Epithelial cell of proximal tubule (primary cell): ENCODE results near the gene KPRP. TPM values are rescaled to one million over a fixed set of nuclear protein-coding genes. Genes with fewer than 3 reads are reported as not detected.

Source experiments
- DNase-seq: peaks from one replicate; pipeline ENCODE4 v3.0.0-alpha.2; 2011; ENCODE audit warnings: low read depth
- H3K4me3 ChIP-seq: 2 replicates; pipeline ENCODE4 v1.5.1; 2011; ENCODE audit warnings: low read depth, mild to moderate bottlenecking, low read length
- total RNA-seq: library from RNA; depleted of rRNA; stranded (reverse); fragments of >200 nt; gene quantifications from 2 replicates; pipeline ENCODE4 v1.2.3, GENCODE V29; 2015
- TF ChIP-seq, protein P1 (sequence below): conservative IDR thresholded peaks from 2 replicates; pipeline ENCODE4 v1.5.1; 2012; ENCODE audit warnings: low read depth, mild to moderate bottlenecking, low read length

The KPRP gene, protein sequence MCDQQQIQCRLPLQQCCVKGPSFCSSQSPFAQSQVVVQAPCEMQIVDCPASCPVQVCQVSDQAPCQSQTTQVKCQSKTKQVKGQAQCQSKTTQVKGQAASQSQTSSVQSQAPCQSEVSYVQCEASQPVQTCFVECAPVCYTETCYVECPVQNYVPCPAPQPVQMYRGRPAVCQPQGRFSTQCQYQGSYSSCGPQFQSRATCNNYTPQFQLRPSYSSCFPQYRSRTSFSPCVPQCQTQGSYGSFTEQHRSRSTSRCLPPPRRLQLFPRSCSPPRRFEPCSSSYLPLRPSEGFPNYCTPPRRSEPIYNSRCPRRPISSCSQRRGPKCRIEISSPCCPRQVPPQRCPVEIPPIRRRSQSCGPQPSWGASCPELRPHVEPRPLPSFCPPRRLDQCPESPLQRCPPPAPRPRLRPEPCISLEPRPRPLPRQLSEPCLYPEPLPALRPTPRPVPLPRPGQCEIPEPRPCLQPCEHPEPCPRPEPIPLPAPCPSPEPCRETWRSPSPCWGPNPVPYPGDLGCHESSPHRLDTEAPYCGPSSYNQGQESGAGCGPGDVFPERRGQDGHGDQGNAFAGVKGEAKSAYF
- not detected in 2 replicates for total RNA-seq

DNA sequence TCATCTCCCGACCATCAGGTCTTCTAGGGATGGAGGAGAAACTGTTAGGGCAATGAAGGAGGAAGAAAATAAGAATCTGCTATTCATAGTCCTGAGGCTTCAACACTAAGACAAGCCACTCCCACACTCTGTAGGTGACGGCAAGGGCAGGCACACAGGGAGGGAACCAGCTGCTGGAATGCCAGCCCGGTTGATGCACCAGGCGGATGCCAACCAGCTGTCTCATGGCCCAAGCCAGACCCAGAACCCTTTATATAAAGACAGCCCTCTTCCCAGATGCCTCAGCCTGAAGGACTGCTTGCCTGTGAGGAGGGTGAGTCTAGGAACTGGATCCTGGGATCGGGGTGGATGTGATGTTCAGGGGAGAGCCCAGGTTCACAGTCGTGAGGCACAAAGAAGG, at the start of gene KPRP:
TSS of gene KPRP (plus strand) at position 279 of the 400 bp plus-strand sequence. CDS start 1,564 bp downstream, outside the sequence.
- DNase-seq: no peak
- TF ChIP-seq, protein P1, sequence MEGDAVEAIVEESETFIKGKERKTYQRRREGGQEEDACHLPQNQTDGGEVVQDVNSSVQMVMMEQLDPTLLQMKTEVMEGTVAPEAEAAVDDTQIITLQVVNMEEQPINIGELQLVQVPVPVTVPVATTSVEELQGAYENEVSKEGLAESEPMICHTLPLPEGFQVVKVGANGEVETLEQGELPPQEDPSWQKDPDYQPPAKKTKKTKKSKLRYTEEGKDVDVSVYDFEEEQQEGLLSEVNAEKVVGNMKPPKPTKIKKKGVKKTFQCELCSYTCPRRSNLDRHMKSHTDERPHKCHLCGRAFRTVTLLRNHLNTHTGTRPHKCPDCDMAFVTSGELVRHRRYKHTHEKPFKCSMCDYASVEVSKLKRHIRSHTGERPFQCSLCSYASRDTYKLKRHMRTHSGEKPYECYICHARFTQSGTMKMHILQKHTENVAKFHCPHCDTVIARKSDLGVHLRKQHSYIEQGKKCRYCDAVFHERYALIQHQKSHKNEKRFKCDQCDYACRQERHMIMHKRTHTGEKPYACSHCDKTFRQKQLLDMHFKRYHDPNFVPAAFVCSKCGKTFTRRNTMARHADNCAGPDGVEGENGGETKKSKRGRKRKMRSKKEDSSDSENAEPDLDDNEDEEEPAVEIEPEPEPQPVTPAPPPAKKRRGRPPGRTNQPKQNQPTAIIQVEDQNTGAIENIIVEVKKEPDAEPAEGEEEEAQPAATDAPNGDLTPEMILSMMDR: no peak
- no peak within 1 kb of the TSS for H3K4me3 ChIP-seq

GRCh38 chr1:152718238-152718637, 39.6 kb upstream of the KPRP start:
- no peak for DNase-seq
- no peak overlapping the region for H3K4me3 ChIP-seq
- TF ChIP-seq, protein P1: no peak

DNA sequence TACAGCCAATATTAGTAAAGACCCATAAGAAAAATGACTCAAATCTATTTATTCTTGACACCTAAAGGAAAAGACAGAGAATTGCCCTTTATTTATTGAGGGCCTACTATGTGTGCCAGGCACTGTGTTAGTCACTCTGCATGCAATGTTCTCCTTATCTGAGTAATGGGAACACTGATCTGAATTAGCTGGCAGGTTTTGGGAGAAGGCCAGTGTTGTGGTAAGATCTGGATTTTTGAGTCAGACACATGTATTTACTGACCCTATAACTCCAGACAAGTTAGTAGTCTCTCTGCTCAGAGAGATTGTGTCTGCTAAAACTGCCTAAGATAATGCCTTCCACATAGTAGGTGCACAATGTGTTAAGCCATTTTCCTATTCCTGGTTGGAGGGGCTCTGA, 32.6 kb upstream of the KPRP start:
- H3K4me3 ChIP-seq: no peak overlapping the region
- no peak for DNase-seq
- TF ChIP-seq, protein P1: no peak

DNA sequence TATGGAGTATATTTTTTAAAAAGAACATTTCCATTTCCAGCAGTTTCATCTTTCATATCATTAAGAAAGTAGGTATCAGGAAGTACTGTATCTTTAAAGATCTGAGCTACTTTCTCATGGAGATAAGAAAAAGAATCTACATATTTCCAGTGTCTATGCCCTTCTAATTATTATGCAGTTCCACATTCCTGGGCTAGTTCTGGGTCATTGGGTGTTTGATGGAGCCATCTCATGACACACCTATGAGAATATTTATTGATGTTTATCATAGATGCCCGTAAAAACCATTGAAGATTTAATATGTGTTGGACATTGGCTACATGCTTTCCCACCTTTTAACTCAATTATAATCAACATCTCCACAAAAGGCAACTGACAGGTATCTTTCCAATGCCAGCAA, 28.8 kb upstream of the KPRP start:
- DNase-seq: no peak
- no peak overlapping the region for H3K4me3 ChIP-seq
- TF ChIP-seq, protein P1: no peak

- TF ChIP-seq, protein P1: peak; percentile 43
- no peak overlapping the region for H3K4me3 ChIP-seq
- no peak for DNase-seq
These were observed 22.2 kb upstream of the KPRP start for GRCh38 chr1:152735648-152736047.

DNA sequence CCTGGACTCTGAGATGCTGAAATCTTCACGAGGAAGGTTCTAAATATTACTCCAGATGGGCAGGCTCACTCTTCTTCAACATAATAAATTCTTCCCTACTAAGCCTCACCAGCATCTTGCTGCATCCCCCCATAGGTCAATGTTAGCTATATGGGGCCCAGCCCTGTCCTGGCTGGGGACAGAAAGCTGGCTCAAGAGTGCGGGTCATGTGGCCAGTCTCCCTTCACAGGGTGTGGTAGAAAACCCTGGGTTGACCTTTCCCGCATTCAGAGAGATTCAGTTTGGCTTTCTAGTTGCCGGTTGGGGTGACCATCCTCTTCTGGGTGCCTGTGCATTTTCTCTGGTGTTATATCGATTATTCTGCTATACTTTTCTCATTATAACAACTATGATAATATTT, 19.8 kb upstream of the KPRP start:
- TF ChIP-seq, protein P1: no peak
- no peak overlapping the region for H3K4me3 ChIP-seq
- no peak for DNase-seq
